Activated CD4-positive, alpha-beta T cell treated with anti-CD3 and anti-CD28 coated beads for 36 hours (primary cell): Measurements from ENCODE around the gene TMEM63A. TPM values are rescaled to one million over a fixed set of nuclear protein-coding genes. Genes with fewer than 3 reads are reported as not detected.
A peak's percentile ranks its signal among the peaks of the same experiment; 100 is the strongest.

Experiments used
- ATAC-seq: fragments of 200-7000 bp; cut with Tn5 transposase; one replicate; pipeline ENCODE4 v1.10.0; 2021; ENCODE audit warnings: mild to moderate bottlenecking, moderate library complexity
- CTCF ChIA-PET: fragments of 350-600 bp; sonication (Branson Sonifier 250); formaldehyde crosslinking; loops from one replicate; lab custom pipeline; 2021; ENCODE audit warnings: antibody characterized with exemption; lab: Charles Lee
- POLR2A ChIA-PET: fragments of 350-600 bp; sonication (Branson Sonifier 250); formaldehyde crosslinking; loops from one replicate; lab custom pipeline; 2021; ENCODE audit warnings: antibody characterized with exemption, inconsistent platforms; lab: Charles Lee
- DNase-seq: peaks from one replicate; pipeline ENCODE4 v3.0.0-alpha.2; 2020
- H3K27ac Mint-ChIP-seq: one replicate; pipeline ENCODE4 v1.8.0; 2021; ENCODE audit warnings: mixed read lengths
- H3K27me3 Mint-ChIP-seq: one replicate; pipeline ENCODE4 v1.8.0; 2021; ENCODE audit warnings: mixed read lengths
- H3K36me3 Mint-ChIP-seq: one replicate; pipeline ENCODE4 v1.8.0; 2021; ENCODE audit warnings: low read depth, mixed read lengths
- H3K4me1 Mint-ChIP-seq: one replicate; pipeline ENCODE4 v1.8.0; 2021; ENCODE audit warnings: mixed read lengths
- H3K4me3 Mint-ChIP-seq: one replicate; pipeline ENCODE4 v1.8.0; 2021; ENCODE audit warnings: mild to moderate bottlenecking, moderate library complexity, mixed read lengths
- H3K9me3 Mint-ChIP-seq: one replicate; pipeline ENCODE4 v1.8.0; 2021; ENCODE audit warnings: low read depth, mixed read lengths
- intact Hi-C, 2 experiments: fragments of 100-400 bp; cut with DNase I in 1 of 2; cut with micrococcal nuclease in 1 of 2; formaldehyde crosslinking; loops; one replicate each; pipeline versions ENCODE4 v1.14.2 to v1.15.1; 2022 to 2024; cut with DNase I, micrococcal nuclease
- total RNA-seq, 2 experiments: library from RNA; stranded (reverse); gene quantifications; one replicate each; pipeline ENCODE4 v1.2.3, GENCODE V29; 2021

Gene TMEM63A
- total RNA-seq, 2 experiments from 2014 or later = 47.3 to 48.0 TPM

DNA sequence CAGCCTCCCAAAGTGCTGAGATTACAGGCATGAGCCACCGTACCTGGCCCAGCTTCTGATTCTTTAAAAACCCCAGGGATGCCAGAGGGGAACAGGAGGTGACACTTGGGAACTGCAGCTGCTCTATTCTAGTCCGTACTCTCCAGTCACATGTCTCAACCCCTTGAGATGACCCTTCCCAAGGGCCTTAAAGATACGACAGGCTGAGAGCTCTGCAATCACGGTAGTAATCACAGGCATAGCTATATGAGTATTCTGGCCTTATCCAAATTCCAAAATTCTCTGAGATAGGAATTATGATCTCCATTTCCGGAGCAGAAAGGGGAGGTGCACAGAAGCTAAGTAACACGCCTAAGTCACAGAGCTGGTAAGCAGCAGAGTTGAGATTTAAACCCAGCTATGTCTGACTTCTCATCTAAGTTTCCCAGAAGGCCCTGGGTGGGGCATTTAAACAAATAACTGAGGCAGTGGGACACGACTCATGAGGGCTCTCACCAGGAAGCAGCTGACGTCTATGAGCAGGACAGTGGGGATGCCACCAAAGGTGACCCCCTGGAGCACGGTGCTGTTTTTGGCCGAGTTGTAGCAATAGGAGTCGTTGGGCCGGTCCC, 5.2 kb downstream of the TMEM63A start:
- Mint-ChIP-seq H3K4me1 (peaks cover 70% of the 10 kb centered on the region), H3K4me3 (no peak overlapping the region), H3K36me3 (peaks cover 17% of the 10 kb centered on the region), H3K27me3 (no peaks in the 10 kb centered on the region), H3K27ac (no peak overlapping the region), H3K9me3 (no peaks in the 10 kb centered on the region)
- ATAC-seq (no peak), DNase-seq (no peak)
- CTCF ChIA-PET = interaction anchor here (0.6 to 1.5 kb wide), 7 partner anchors 9 to 99 kb away, joined by 3 to 9 read pairs (median 4); partner anchors contain the start of gene SRP9
- intact Hi-C loops = loop anchor here in 1 of 2 experiments (5.0 kb wide), 1 partner anchor 35 kb away; no protein-coding TSS in a partner anchor
- POLR2A ChIA-PET = no interaction called here

DNA sequence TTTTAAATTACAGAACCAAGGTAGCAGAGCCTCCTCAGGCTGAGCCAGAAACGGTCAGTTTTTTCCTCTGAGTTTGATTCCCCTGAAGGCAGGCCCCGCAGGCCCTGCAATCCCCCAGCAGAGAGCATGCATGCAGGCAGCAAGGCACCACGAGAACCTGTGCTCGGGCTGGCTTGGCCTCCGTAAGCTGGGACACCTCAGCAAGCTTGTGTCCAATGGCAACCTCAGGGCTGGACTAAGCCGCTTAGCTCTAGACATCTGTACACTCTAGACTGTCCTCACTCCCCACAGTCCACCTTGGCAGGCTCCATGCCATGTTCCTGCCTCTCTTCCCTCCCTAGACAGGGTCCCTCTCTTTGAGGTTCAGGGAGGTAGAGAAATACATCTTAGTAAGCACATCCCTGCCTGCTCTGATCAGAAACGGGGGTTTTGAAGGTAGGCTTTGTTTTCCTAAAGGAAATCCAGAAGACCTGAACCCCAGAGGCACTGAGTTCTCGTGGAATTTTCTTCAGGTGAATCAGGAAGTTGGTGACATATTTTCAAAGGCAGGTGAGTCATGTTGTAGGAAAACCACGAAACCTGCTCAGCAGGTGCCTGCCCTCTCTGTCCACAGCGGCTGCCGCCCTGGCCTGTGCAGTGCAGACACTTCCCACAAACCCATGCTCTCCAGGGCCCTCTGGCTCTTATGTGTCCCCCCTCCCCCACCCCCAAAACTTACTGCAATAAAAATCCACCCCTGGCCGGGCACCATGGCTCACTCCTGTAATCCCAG, 7.0 kb downstream of the TMEM63A start:
- intact Hi-C loops = loop anchor here in 1 of 2 experiments (5.0 kb wide), 1 partner anchor 37 kb away; no protein-coding TSS in a partner anchor
- Mint-ChIP-seq H3K36me3 (peaks cover 31% of the 10 kb centered on the region), H3K4me1 (peaks cover 63% of the 10 kb centered on the region)

GRCh38 chr1:225874431-225874830, 7.7 kb downstream of the TMEM63A start:
- CTCF ChIA-PET = interaction anchor here (1.2 to 1.3 kb wide), 2 partner anchors 8 to 25 kb away, joined by 3 read pairs; partner anchors contain the start of gene TMEM63A
- H3K36me3 Mint-ChIP-seq = peaks cover 31% of the 10 kb centered on the region

More for the DNA sequence above, 7.0 kb downstream of the TMEM63A start:
- ChIA-PET POLR2A (no interaction called here), CTCF (interaction anchor here (0.6 to 1.2 kb wide), 2 partner anchors 26 to 53 kb away, joined by 3 read pairs; no protein-coding TSS in a partner anchor)
- Mint-ChIP-seq H3K27ac (peak overlapping the region; percentile 42), H3K27me3 (no peaks in the 10 kb centered on the region), H3K4me3 (no peak overlapping the region), H3K9me3 (no peaks in the 10 kb centered on the region)
- ATAC-seq (no peak), DNase-seq (no peak)

DNA sequence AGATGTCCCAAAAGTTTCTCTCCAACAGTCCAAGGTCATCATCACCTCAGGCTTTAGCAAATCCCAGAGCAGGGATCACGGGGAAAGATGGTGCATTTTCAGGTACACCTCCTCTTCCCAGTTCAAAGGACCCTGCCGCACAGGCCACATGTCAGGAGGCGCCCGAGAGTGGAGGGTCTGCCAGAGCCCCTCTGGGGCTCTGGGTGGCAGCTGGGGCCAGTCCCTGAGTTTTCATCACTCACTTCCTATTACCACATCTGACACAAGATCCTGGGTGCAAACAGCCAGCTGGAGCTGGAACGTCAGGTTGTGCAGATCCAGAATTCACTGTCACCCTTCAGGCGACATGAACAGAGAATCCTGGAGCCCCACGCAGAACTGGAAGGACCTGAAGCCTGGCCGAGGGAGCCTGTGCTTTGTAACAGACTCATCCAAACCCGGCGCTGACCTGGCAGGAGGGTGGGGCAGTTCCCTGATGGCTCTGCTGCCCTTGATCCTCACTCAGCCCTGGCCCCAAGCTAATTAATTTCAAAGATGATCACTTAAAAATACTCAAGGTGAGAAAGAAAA, 8.8 kb downstream of the TMEM63A start:
- intact Hi-C loops = no loop called here
- Mint-ChIP-seq H3K27ac (peak overlapping the region; percentile 22), H3K27me3 (no peaks in the 10 kb centered on the region), H3K9me3 (no peaks in the 10 kb centered on the region), H3K4me3 (no peak overlapping the region), H3K4me1 (peaks cover 44% of the 10 kb centered on the region), H3K36me3 (peaks cover 31% of the 10 kb centered on the region)
- no peak for ATAC-seq
- POLR2A ChIA-PET = interaction anchor here (0.6 kb wide), 1 partner anchor 413 kb away, joined by 7 read pairs; no protein-coding TSS in a partner anchor
- CTCF ChIA-PET = interaction anchor here (0.6 to 1.3 kb wide), 2 partner anchors 9 to 16 kb away, joined by 3 read pairs; partner anchors contain the start of gene TMEM63A
- DNase-seq = no peak

More at GRCh38 chr1:225874431-225874830, 7.7 kb downstream of the TMEM63A start:
- Mint-ChIP-seq H3K9me3 (no peaks in the 10 kb centered on the region), H3K4me3 (no peak overlapping the region), H3K27me3 (no peaks in the 10 kb centered on the region), H3K4me1 (peaks cover 55% of the 10 kb centered on the region), H3K27ac (no peak overlapping the region)
- DNase-seq (no peak), ATAC-seq (no peak)
- intact Hi-C loops = no loop called here
- POLR2A ChIA-PET = no interaction called here

DNA sequence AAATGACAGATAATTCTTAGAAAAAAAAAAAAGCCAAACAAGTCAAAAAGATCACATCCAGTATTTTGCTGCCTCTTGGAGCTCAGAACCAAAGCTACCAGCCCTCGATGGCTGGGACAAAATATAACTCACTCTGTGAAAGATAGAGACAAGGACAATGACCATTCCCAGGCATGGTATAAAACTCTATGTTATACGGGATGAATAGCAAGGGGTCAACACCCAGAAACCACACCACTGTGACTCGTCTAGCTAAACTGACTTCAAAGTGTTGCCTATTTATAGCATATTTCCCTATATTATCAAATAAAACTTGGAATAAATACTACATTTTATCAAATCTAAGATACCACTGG, 10.1 kb downstream of the TMEM63A start:
- intact Hi-C loops = no loop called here
- peaks cover 38% of the 10 kb centered on the region for H3K36me3 Mint-ChIP-seq
- POLR2A ChIA-PET = interaction anchor here (0.7 kb wide), 1 partner anchor 128 kb away, joined by 5 read pairs; no protein-coding TSS in a partner anchor

GRCh38 chr1:225871359-225872074, 10.7 kb downstream of the TMEM63A start:
- Mint-ChIP-seq H3K27me3 (no peaks in the 10 kb centered on the region), H3K4me3 (no peak overlapping the region), H3K36me3 (peaks cover 39% of the 10 kb centered on the region), H3K27ac (peak overlapping the region; percentile 29), H3K4me1 (peaks cover 46% of the 10 kb centered on the region), H3K9me3 (no peaks in the 10 kb centered on the region)
- POLR2A ChIA-PET = interaction anchor here (0.7 kb wide), 1 partner anchor 128 kb away, joined by 5 read pairs; no protein-coding TSS in a partner anchor
- DNase-seq = no peak
- intact Hi-C loops = no loop called here
- no peak for ATAC-seq
- CTCF ChIA-PET = interaction anchor here (0.6 to 2.3 kb wide), 5 partner anchors 9 to 1414 kb away, joined by 3 to 9 read pairs (median 3); no protein-coding TSS in a partner anchor

More for the DNA sequence above, 10.1 kb downstream of the TMEM63A start:
- Mint-ChIP-seq H3K27me3 (no peaks in the 10 kb centered on the region), H3K27ac (peak overlapping the region; percentile 29), H3K9me3 (no peaks in the 10 kb centered on the region), H3K4me3 (no peak overlapping the region), H3K4me1 (peaks cover 45% of the 10 kb centered on the region)
- ATAC-seq = no peak
- CTCF ChIA-PET = interaction anchor here (0.6 kb wide), 1 partner anchor 1414 kb away, joined by 4 read pairs; no protein-coding TSS in a partner anchor
- DNase-seq = no peak

- ATAC-seq (no peak), DNase-seq (no peak)
- Mint-ChIP-seq H3K4me3 (no peak overlapping the region), H3K9me3 (no peaks in the 10 kb centered on the region), H3K27ac (peak overlapping the region; percentile 42), H3K36me3 (peaks cover 40% of the 10 kb centered on the region), H3K27me3 (no peaks in the 10 kb centered on the region), H3K4me1 (peaks cover 46% of the 10 kb centered on the region)
- intact Hi-C loops = no loop called here
- ChIA-PET POLR2A (no interaction called here), CTCF (interaction anchor here (0.6 to 2.3 kb wide), 5 partner anchors 10 to 316 kb away, joined by 3 to 9 read pairs (median 3); no protein-coding TSS in a partner anchor)
These were observed 11.3 kb downstream of the TMEM63A start for GRCh38 chr1:225870911-225871310.

GRCh38 chr1:225868631-225869330, 13.4 kb downstream of the TMEM63A start:
- Mint-ChIP-seq H3K27ac (no peak overlapping the region), H3K4me3 (no peak overlapping the region), H3K27me3 (no peaks in the 10 kb centered on the region), H3K4me1 (peaks cover 53% of the 10 kb centered on the region), H3K9me3 (no peaks in the 10 kb centered on the region), H3K36me3 (peaks cover 47% of the 10 kb centered on the region)
- intact Hi-C loops = no loop called here
- no peak for ATAC-seq
- DNase-seq = no peak
- CTCF ChIA-PET = no interaction called here
- POLR2A ChIA-PET = interaction anchor here (1.2 kb wide), 1 partner anchor 28 kb away, joined by 3 read pairs; no protein-coding TSS in a partner anchor

DNA sequence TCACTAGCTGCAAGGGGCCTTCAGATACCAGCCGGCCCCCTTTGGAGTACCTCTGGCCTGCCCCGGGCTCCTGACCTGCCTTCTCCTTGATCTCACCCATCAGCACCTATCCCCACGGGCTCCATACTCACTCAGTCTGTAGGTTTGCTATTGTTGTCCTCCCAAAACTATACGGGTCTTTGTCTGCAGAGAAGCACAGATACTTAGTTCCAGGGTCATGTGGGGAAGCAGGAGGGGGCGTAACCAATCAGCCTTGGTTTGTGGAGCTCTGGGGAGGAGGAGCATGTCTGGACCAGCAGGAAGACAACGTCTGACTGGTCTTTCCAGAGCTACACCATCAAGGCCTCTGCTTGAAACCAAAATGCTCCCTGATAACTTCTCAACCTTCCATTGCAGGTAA, 15.2 kb downstream of the TMEM63A start:
- H3K36me3 Mint-ChIP-seq = peaks cover 49% of the 10 kb centered on the region
- no peaks in the 10 kb centered on the region for H3K9me3 Mint-ChIP-seq
- H3K4me3 Mint-ChIP-seq = no peak overlapping the region
- POLR2A ChIA-PET = interaction anchor here (1.0 to 1.3 kb wide), 2 partner anchors 12 to 15 kb away, joined by 3 to 6 read pairs; partner anchors contain the start of gene TMEM63A
- DNase-seq (no peak), ATAC-seq (no peak)
- peaks cover 47% of the 10 kb centered on the region for H3K4me1 Mint-ChIP-seq
- H3K27me3 Mint-ChIP-seq = no peaks in the 10 kb centered on the region
- intact Hi-C loops = loop anchor here (1.0 to 2.0 kb wide), 3 partner anchors 14 to 30 kb away; no protein-coding TSS in a partner anchor
- CTCF ChIA-PET = interaction anchor here (0.7 to 1.5 kb wide), 4 partner anchors 14 to 58 kb away, joined by 3 to 7 read pairs (median 4); no protein-coding TSS in a partner anchor
- peak overlapping the region; percentile 82 for H3K27ac Mint-ChIP-seq
